Islet of Langerhans (tissue), 1 donor: ENCODE results near the gene CDKN2D.

ENCODE experiments used
- FAIRE-seq: peaks from one replicate; lab custom pipeline; 2011; peaks lifted over from hg19 to GRCh38; lab: Jason Lieb, UNC

Gene CDKN2D

DNA sequence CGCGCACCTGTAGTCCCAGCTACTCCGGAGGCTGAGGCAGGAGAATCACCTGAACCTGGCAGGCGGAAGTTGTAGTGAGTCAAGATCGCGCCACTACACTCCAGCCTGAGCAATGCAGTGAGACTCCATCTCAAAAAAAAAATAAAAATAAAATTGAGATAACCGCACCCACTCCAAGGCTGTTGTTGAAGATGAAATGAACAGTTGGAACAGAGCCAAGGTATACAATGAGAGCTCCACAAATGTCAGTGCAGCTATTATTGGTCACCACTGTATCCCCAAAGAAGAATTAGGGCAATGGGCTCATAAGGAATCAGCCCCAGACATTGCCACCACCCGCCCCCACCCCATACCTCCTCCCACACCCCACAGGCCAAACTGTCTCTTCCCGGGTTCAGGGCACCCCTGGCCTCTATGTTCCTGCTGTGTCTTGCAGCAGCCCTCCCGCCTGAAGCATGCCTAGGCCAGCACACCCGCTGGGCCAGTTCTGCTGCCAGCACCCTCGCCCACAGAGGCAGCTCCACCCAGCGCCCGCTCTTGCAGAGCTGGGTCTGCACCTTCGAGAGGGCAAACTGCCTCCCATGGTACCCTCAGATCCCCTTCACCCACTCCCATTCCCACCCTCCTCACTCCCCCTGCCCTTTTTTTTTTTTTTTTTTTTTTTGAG is 48.0 kb downstream of the CDKN2D start:
- no peak for FAIRE-seq

DNA sequence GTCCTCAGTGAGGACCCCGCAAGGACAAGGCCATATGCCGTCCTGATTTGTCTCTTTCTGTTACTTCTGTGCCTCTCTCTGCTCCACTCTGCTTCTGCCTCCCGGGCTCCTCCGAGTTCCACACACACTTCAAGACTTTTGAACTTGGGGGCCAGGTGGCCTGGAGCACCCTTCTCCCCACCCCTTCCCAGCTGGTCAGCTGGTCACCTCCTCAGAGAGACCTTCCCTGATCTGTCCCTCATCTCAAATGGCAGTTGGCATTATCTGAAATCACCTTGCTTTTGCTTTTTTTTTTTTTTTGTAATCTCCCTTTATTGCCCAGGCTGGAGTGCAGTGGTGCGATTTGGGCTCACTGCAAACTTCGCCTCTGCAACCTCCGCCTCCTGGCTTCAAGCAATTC is 49.4 kb downstream of the CDKN2D start:
- no peak for FAIRE-seq

DNA sequence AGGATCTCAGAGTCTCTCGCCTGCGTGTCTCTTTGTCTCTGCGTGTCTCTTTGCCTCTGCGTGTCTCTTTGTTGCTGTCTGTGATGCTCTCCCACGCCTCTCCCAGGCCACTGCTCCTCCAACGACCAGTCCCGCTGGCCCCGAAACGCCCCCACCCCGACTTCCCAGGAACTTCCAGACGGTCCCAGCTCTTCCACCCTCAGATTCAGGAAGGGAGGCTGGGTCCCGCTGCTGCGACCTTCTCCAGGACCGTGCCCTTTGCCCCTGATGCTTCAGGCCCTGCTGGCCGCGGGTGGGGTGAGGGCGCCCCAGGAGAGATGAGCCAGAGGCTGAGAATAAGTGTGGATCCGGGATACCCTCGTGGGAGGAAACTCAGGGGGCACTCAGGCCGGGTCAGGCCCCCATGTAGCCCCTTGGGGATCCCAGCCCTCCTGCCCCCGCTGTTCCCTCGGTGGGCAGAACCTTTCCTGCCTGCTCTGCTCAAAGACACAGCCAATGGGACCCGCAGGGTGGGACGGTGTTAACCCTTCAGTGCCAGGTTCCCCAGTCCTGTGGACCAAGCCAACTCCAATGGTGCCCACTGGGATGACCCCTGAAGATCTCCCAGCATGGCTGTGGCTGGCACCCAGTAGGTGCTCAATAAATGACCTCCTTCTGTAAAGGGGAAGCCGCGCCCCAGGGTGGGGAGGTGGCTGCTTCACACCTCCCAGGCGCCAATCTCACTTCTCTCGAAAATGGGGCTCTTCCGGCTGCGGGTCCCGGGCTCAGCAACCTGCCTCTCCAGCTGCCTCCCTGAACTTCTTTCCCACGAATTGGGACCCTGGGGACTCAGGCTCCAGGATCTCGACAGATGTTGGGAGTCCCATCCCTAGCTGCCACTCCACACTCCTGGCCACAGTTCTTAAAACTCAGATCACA is 50.1 kb downstream of the CDKN2D start:
- FAIRE-seq, result no peak

DNA sequence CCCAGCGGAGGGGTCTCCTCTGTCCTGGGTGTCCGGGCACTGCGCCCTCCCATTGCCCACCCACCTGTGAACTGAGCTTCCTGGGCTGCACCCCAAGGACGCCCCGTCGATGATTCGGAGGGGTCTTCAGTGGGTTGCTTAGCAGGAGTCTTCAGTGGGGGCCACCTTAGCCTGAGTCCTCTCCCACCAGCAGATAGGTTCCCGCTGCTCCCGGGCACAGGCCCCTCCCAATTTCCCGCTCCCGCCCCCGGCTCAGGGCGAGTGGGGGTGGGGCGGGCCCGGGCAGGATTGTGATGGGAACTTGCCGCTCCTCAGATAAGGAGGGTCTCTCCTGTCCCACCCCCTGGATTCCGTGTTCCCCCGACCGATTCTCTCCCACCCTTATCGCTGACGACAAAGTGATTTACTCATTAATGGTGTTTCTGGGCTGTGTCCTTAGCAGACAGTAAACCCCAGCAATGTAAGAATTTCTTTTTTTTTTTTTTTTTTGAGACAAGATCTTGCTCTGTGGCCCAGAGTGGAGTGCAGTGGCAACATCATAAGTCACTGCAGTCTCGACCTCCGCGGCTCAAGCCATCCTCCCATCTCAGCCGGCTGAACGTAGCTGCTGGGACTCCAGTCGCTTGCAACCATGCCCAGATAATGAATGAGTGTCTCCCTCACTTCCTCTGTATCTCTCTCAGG is 50.9 kb downstream of the CDKN2D start:
- FAIRE-seq, result no peak

DNA sequence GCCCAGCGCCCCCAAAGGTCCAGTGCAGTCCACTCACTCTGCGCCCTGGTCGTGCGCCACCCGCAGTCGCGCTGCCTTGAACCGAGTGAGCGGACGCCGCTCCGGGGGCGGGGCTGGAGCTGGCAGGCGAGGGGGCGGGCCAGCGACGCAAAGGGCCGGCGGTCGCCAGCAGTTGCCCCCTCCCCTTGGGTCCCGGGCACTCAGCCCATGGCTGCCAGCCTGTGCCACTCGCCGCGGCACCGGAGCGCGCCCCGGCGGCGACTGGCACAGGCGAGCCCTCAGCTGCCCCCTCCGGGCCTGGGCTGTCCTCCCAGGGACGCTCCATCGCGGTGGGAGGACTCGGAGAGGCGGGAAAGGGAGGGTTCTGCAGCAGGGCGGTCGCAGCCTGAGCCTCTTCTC is 51.4 kb downstream of the CDKN2D start, which contains the start of gene S1PR5:
Gene S1PR5, minus strand, starts transcription at position 87 of the 399 bp plus-strand sequence. CDS start 2,436 bp downstream, outside the sequence.
- no peak for FAIRE-seq

DNA sequence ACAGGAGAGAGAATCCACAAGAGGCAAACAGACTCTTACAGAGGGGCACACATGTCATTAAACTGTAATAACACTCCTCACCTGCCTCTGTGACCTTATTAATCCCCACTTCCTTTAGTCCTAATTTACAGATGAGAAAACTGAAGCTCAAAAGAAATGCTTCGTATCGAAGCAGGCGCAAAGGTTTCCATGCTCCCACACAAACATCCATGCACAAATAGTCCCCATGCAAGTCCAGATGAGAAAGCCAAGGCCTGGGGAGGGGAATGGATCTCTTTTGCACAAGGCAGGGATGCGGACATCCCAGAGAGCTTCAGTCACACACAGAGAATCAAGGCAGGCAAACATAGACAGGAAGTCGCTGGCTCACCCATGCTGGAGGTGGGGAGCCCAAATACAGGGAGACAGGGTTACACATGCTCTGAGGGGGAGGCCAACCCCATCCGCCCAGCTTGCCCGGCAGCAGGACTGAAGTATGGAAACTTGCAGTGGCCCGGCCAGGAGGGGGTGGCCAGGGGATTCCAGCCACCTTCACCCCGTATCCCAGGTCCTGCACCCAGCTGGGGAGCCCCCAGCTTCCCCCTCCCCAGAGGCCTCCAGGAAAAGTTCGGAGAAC is 52.0 kb downstream of the CDKN2D start:
- no peak for FAIRE-seq
